Measurements from ENCODE around the gene LAMA1.

DNA sequence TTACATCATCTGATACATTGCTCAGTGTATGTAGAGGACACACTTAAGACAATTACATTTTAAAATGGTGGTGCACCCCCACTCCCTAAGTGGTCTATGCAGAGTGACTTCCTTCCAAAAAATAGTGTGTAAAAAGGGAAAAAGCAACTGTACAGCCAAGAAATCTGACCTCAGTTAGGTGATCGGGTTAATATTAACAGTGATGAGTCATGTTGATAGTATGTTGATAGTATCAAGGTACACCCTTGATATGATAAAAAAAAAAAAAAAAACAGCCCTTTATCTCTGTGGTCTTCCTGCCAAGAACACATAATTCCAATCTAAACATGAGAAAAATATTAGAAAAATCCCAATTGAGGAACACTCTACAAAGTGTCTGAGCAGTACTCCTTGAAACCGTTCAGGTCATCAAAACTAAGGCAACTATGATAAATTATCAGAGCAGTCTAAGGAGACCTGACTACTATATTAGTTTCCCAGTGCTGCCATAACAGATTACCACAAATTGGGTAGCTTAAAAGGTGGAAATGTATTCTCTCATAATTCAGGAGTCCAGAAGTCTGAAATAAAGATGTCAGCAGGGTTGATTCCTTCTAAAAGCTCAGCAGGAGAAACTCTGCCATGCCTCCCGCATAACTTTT, 216.2 kb downstream of the LAMA1 start:
- TF ChIP-seq EZH2 (IDR thresholded peaks at IDR 0.05) (no peak), FOXP2 (optimal IDR thresholded peaks at IDR 0.05; ENCODE audit: control extremely low read depth, extremely low read length, insufficient read depth) (no peak)
